Colonic mucosa (tissue), 4 donors: ENCODE measurements around the gene CCNJ. TPM values are rescaled to one million over a fixed set of nuclear protein-coding genes. Genes with fewer than 3 reads are reported as not detected.
"Not testable (repeated sequence)": the region's sequence is repeated elsewhere in the genome, so short reads cannot be mapped to it uniquely, and the experiment has no call there.

Experiments used
- DNase-seq: peaks from one replicate; pipeline ENCODE4 v3.0.0-alpha.2; 2020
- H3K27ac ChIP-seq: fragments of 200-600 bp; one replicate; pipeline ENCODE4 v1.8.0; 2021
- H3K27me3 ChIP-seq: fragments of 200-600 bp; one replicate; pipeline ENCODE4 v1.8.0; 2021
- H3K36me3 ChIP-seq: fragments of 200-600 bp; one replicate; pipeline ENCODE4 v1.8.0; 2021
- H3K4me1 ChIP-seq: fragments of 200-600 bp; one replicate; pipeline ENCODE4 v1.8.0; 2021; ENCODE audit warnings: mild to moderate bottlenecking
- H3K4me3 ChIP-seq: fragments of 200-600 bp; one replicate; pipeline ENCODE4 v1.8.0; 2021
- H3K9ac ChIP-seq, 2 donors: one replicate each; pipeline ENCODE4 v1.7.0; 2013; ENCODE audit warnings: control low read depth in 2 of 2, low read depth in 2 of 2, low read length in 2 of 2
- H3K9me3 ChIP-seq: fragments of 200-600 bp; one replicate; pipeline ENCODE4 v1.8.0; 2021
- CTCF ChIP-seq: fragments of 200-600 bp; IDR thresholded peaks from one replicate; pipeline ENCODE4 v1.8.0; 2022; ENCODE audit warnings: antibody characterized with exemption, mild to moderate bottlenecking
- intact Hi-C: fragments of 100-400 bp; cut with DNase I; formaldehyde crosslinking; loops from one replicate; pipeline ENCODE4 v1.14.1; 2022
- total RNA-seq, 2 donors: library from RNA; stranded (reverse); fragmentation: NEBNext Ultra II Directional in 1 of 2; extraction: Animal tissue kit (Norgen Biotek cat#: 25700) in 1 of 2; gene quantifications; one replicate each; pipeline ENCODE4 v1.2.1, GENCODE V29; 2021
- donor health status: healthy.
- donor health status: DM: no; HTN: no; CAD: no.
- donor health status: DM: no; HTN: no; CAD: no.

The CCNJ gene
- total RNA-seq, 2 donors from 2014 or later = 5.0 to 8.9 TPM

GRCh38 chr10:96046546-96046945 lies 3.2 kb downstream of the CCNJ start:
- no peak overlapping the region for H3K4me3 ChIP-seq

GRCh38 chr10:96047004-96047649 lies 3.7 kb downstream of the CCNJ start:
- TF ChIP-seq CTCF = no peak
- no peak for DNase-seq
- Histone ChIP-seq H3K36me3 (no peaks in the 10 kb centered on the region), H3K27ac (no peak overlapping the region), H3K9me3 (no peaks in the 10 kb centered on the region), H3K4me1 (no peaks in the 10 kb centered on the region), H3K9ac (no peak overlapping the region), H3K4me3 (no peak overlapping the region), H3K27me3 (no peaks in the 10 kb centered on the region)
- intact Hi-C loops = no loop called here

More at GRCh38 chr10:96046546-96046945, 3.2 kb downstream of the CCNJ start:
- Histone ChIP-seq H3K36me3 (no peaks in the 10 kb centered on the region), H3K27me3 (no peaks in the 10 kb centered on the region), H3K27ac (no peak overlapping the region), H3K4me1 (no peaks in the 10 kb centered on the region), H3K9me3 (no peaks in the 10 kb centered on the region), H3K9ac (no peak overlapping the region)
- DNase-seq = no peak
- intact Hi-C loops = no loop called here
- TF ChIP-seq CTCF = no peak

GRCh38 chr10:96047925-96048324 lies 4.5 kb downstream of the CCNJ start:
- H3K36me3 ChIP-seq, H3K27me3 ChIP-seq, H3K9ac ChIP-seq, H3K9me3 ChIP-seq, H3K4me1 ChIP-seq, H3K27ac ChIP-seq, H3K4me3 ChIP-seq, intact Hi-C loops, DNase-seq: not testable (repeated sequence)

GRCh38 chr10:96049340-96049739 lies 6.0 kb downstream of the CCNJ start:
- H3K4me1 ChIP-seq = no peaks in the 10 kb centered on the region
- no peaks in the 10 kb centered on the region for H3K27me3 ChIP-seq
- H3K9me3 ChIP-seq = no peaks in the 10 kb centered on the region
- intact Hi-C loops = no loop called here
- no peak overlapping the region for H3K27ac ChIP-seq
- TF ChIP-seq CTCF = no peak
- H3K36me3 ChIP-seq = no peaks in the 10 kb centered on the region
- no peak for DNase-seq
- H3K4me3 ChIP-seq = no peak overlapping the region
- no peak overlapping the region for H3K9ac ChIP-seq

- H3K9ac ChIP-seq = no peak overlapping the region
- DNase-seq = no peak
Measured at GRCh38 chr10:96053985-96054384, 10.6 kb downstream of the CCNJ start.

More at GRCh38 chr10:96053985-96054384, 10.6 kb downstream of the CCNJ start:
- H3K9me3 ChIP-seq = no peaks in the 10 kb centered on the region
- H3K27me3 ChIP-seq = no peaks in the 10 kb centered on the region
- no peak for TF ChIP-seq CTCF
- no peak overlapping the region for H3K4me3 ChIP-seq
- H3K4me1 ChIP-seq = no peaks in the 10 kb centered on the region
- peaks cover 9% of the 10 kb centered on the region for H3K36me3 ChIP-seq
- intact Hi-C loops = no loop called here
- H3K27ac ChIP-seq = no peak overlapping the region
